ENCODE data around the gene PCA3. TPM values are rescaled to one million over a fixed set of nuclear protein-coding genes. Genes with fewer than 3 reads are reported as not detected.

Gene PCA3
- total and polyA plus RNA-seq, 2 donors (not counting 3 experiments of a cell fraction or from before 2014, with no cell fraction given) = 0.86 to 2.5 TPM

DNA sequence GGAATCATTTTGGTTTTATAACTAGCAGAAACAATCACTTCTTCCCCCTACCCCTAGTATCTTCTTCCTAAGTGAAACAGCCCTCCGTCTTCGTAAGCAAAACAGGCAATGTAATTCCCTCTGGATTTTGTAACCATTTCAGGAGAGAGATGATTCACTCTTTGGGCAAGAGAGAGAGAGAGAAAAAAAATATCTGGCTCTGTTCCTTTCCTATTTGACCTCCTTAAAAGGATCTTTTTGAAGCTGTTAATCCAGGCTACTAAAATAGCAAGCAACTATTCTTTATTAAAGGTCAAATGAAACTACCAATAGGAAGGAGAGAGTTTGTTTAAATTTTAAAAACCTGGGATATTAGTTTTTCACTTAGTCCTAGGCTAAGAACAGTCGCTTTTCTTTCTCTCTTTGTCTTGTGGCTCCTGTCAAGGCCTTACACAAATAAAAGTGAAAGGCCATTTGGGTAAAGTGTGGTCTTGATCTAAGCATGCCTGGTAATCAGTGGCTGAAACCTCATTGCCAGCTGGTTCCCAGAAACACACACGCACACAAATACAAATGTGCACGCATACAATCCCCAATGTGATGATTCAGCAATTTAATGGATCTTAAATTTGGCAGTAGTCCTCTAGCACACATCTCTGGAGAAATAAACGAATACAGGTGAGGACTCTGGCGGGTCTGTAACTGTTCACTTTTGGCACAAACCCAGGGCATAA is 71.5 kb downstream of the PCA3 start:
- ChIA-PET POLR2A (no interaction called here), CTCF (no interaction called here)
- intact Hi-C loops (cut with micrococcal nuclease) = no loop called here
- no peak overlapping the region for H3K9ac ChIP-seq (replicated peaks; ENCODE audit: extremely low read depth, insufficient read depth, low read length)
- FAIRE-seq (no peak), DNase-seq (ENCODE audit: low read depth, low spot score) (no peak)
- no peaks in the 10 kb centered on the region for H3K27me3 ChIP-seq (ENCODE audit: control insufficient read depth in 2 of 2, insufficient read depth in 2 of 2, low read length in 2 of 2)
- dilution Hi-C loops (cut with MboI; ENCODE audit: extremely low pct_ligation_motif_present, low sequenced_read_pairs) = no loop called here
- TF ChIP-seq FOS (IDR thresholded peaks at IDR 0.05; ENCODE audit: borderline replicate concordance, insufficient read depth, low read length) = no peak
- TF ChIP-seq POLR2A (IDR thresholded peaks at IDR 0.05; ENCODE audit: low read depth, low read length) = no peak
- TF ChIP-seq, protein P1, sequence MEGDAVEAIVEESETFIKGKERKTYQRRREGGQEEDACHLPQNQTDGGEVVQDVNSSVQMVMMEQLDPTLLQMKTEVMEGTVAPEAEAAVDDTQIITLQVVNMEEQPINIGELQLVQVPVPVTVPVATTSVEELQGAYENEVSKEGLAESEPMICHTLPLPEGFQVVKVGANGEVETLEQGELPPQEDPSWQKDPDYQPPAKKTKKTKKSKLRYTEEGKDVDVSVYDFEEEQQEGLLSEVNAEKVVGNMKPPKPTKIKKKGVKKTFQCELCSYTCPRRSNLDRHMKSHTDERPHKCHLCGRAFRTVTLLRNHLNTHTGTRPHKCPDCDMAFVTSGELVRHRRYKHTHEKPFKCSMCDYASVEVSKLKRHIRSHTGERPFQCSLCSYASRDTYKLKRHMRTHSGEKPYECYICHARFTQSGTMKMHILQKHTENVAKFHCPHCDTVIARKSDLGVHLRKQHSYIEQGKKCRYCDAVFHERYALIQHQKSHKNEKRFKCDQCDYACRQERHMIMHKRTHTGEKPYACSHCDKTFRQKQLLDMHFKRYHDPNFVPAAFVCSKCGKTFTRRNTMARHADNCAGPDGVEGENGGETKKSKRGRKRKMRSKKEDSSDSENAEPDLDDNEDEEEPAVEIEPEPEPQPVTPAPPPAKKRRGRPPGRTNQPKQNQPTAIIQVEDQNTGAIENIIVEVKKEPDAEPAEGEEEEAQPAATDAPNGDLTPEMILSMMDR (IDR thresholded peaks at IDR 0.05; ENCODE audit: extremely low read depth in 1 of 2, insufficient read depth in 1 of 2, low read depth in 1 of 2, low read length in 2 of 2) = no peak
- no peak for TF ChIP-seq JUN (IDR thresholded peaks at IDR 0.05; ENCODE audit: borderline replicate concordance, insufficient read depth, insufficient read length, low read depth)
- TF ChIP-seq EZH2 (IDR thresholded peaks at IDR 0.05; ENCODE audit: borderline replicate concordance, low read depth, low read length, severe bottlenecking) = no peak
- TF ChIP-seq GATA2 (IDR thresholded peaks at IDR 0.05; ENCODE audit: insufficient read depth, insufficient read length, low read depth, low read length) = no peak
- no peak for TF ChIP-seq MYC (IDR thresholded peaks at IDR 0.05; ENCODE audit: low read depth, low read length)
- TF ChIP-seq, protein P2, sequence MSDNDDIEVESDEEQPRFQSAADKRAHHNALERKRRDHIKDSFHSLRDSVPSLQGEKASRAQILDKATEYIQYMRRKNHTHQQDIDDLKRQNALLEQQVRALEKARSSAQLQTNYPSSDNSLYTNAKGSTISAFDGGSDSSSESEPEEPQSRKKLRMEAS (IDR thresholded peaks at IDR 0.05; ENCODE audit: insufficient read depth, insufficient read length) = no peak
- TF ChIP-seq POLR2AphosphoS5 (IDR thresholded peaks at IDR 0.05; ENCODE audit: insufficient read depth, low read depth, low read length) = no peak
- H3K9me1 ChIP-seq (replicated peaks; ENCODE audit: control insufficient read depth, extremely low read depth, insufficient read depth, low read length) = no peaks in the 10 kb centered on the region
- no peak overlapping the region for H3K27ac ChIP-seq (ENCODE audit: insufficient read depth, low read depth, low read length)
- H3K9me3 ChIP-seq (replicated peaks; ENCODE audit: control insufficient read depth, insufficient read depth, low read length) = no peaks in the 10 kb centered on the region
- H3K4me1 ChIP-seq (ENCODE audit: control insufficient read depth, extremely low read depth, insufficient read depth, low read length) = no peaks in the 10 kb centered on the region
- H3K36me3 ChIP-seq (ENCODE audit: control insufficient read depth in 2 of 2, extremely low read depth in 1 of 2, insufficient read depth in 2 of 2, low read length in 2 of 2) = no peaks in the 10 kb centered on the region
- no TSS peak for BruUV-seq (replicated peaks)
- no peak overlapping the region for H2AFZ ChIP-seq (ENCODE audit: low read depth, low read length)
- H3K79me2 ChIP-seq (ENCODE audit: control insufficient read depth, insufficient read depth, low read length) = no peaks in the 10 kb centered on the region
- no peak overlapping the region for H3K4me3 ChIP-seq (replicated peaks in 1 of 3; ENCODE audit: insufficient read depth in 1 of 3, low read depth in 1 of 3, low read length in 3 of 3)
- no peak overlapping the region for H3K4me2 ChIP-seq (ENCODE audit: insufficient read depth, low read length)
- no peaks in the 10 kb centered on the region for H4K20me1 ChIP-seq (replicated peaks; ENCODE audit: control insufficient read depth, extremely low read depth, insufficient read depth, low read length)

Small RNA genes within 50 kb of the gene (small RNA-seq; reads per million reads assigned to genes)
- not detected for gene AL359314.1 (ENCODE audit: insufficient read depth, insufficient read length, low read depth, low replicate concordance)

Other genes starting within 250 kb of the PCA3 start
- gene PRUNE2, start 141.7 kb downstream of the PCA3 start, total RNA-seq = 8.3 and 21.7 TPM in 2 replicates
- gene PRUNE2, start 141.7 kb downstream of the PCA3 start, polyA plus RNA-seq = 14.2 and 15.8 TPM in 2 replicates

Measured in endothelial cell of umbilical vein (primary cell).